OCI-LY3 (cell line): ENCODE results near the gene EID2.

ENCODE experiments used
- CTCF ChIP-seq: fragments of 200-600, 300-600 bp; sonication (generic); IDR thresholded peaks from 2 replicates; pipeline ENCODE4 v1.5.1; 2014; ENCODE audit warnings: antibody characterized with exemption, low read length, low read depth
- EZH2phosphoT487 ChIP-seq: fragments of 200-600 bp; shearing (Covaris generic); IDR thresholded peaks from 2 replicates; pipeline ENCODE4 v1.6.1; 2018; ENCODE audit warnings: antibody characterized with exemption, mixed run types, low read depth

DNA sequence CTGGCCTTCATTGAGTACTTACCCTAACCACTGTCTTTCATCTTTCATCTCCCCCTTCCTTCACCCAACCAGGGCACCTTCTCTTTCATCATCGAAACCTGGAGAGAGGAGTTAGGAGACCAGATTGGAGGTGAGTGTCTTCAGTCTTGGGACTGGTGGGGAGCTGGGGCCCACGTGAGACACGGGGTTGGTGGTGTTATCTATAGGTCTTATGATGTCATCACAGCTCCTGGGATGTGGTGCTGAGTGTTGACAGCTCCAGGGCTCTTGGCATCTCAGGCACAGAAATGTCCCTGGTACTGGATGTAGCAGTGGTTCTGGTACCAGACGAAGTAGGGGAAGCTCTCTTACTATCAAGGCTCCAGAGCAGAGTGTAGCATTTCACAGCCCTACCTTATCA, 39.4 kb downstream of the EID2 start:
- TF ChIP-seq CTCF (no peak), EZH2phosphoT487 (no peak)
